Endothelial cell of umbilical vein (primary cell): Measurements from ENCODE around the gene PCDH17. TPM values are rescaled to one million over a fixed set of nuclear protein-coding genes. Genes with fewer than 3 reads are reported as not detected.

Experiments used
- BruUV-seq: library from RNA; stranded (reverse); fragments of 400-500 nt; replicated peaks from 2 replicates; lab custom pipeline; 2021; lab: Mats Ljungman, UMichigan
- CTCF ChIA-PET: fragments of 300-600, 350-600 bp; sonication (Branson Sonifier 250); formaldehyde crosslinking; loops from one replicate; lab custom pipeline; 2021; ENCODE audit warnings: antibody characterized with exemption, inconsistent platforms; lab: Charles Lee
- POLR2A ChIA-PET: fragments of 300-600, 350-600 bp; sonication (Branson Sonifier 250); formaldehyde crosslinking; loops from one replicate; lab custom pipeline; 2021; ENCODE audit warnings: antibody characterized with exemption, inconsistent platforms; lab: Charles Lee
- DNase-seq: peaks from one replicate; pipeline ENCODE4 v3.0.0-alpha.2; 2011; ENCODE audit warnings: low read depth, low spot score
- FAIRE-seq: peaks from 2 replicates; lab custom pipeline; 2011; peaks lifted over from hg19 to GRCh38; lab: Jason Lieb, UNC
- H2AFZ ChIP-seq: 2 replicates; pipeline ENCODE4 v1.6.0; 2012; ENCODE audit warnings: low read depth, low read length, control low read depth, inconsistent platforms
- H3K27ac ChIP-seq: 2 replicates; pipeline ENCODE4 v1.5.1; 2011; ENCODE audit warnings: low read depth, mild to moderate bottlenecking, control low read depth, low read length, moderate library complexity; ENCODE audit not compliant: insufficient read depth
- H3K27me3 ChIP-seq, 2 experiments: 2 replicates each; pipeline versions ENCODE4 v1.6.0 to v1.6.1; 2011; ENCODE audit warnings: low read length in 2 of 2, mixed read lengths in 1 of 2; ENCODE audit not compliant: control insufficient read depth in 2 of 2, insufficient read depth in 2 of 2
- H3K36me3 ChIP-seq, 2 experiments: 2 replicates in 1 of 2; 3 replicates in 1 of 2; pipeline ENCODE4 v1.5.1; 2011; ENCODE audit warnings: low read length in 2 of 2, mild to moderate bottlenecking in 1 of 2, moderate library complexity in 1 of 2; ENCODE audit not compliant: control insufficient read depth in 2 of 2, insufficient read depth in 2 of 2; ENCODE audit errors: extremely low read depth in 1 of 2
- H3K4me1 ChIP-seq: 3 replicates; pipeline ENCODE4 v1.5.1; 2011; ENCODE audit warnings: mild to moderate bottlenecking, low read length; ENCODE audit not compliant: control insufficient read depth, insufficient read depth; ENCODE audit errors: extremely low read depth
- H3K4me2 ChIP-seq: 2 replicates; pipeline ENCODE4 v1.6.1; 2011; ENCODE audit warnings: low read length, control low read depth, mixed read lengths; ENCODE audit not compliant: insufficient read depth
- H3K4me3 ChIP-seq, 3 experiments: fragments of 200-600 bp in 1 of 3; sonication (generic), shearing (Covaris generic) in 1 of 3; replicated peaks in 1 of 3; 2 replicates each; pipeline ENCODE4 v1.5.1; 2011 to 2016; ENCODE audit warnings: control low read depth in 3 of 3, low read length in 3 of 3, mild to moderate bottlenecking in 2 of 3, inconsistent platforms in 1 of 3, low read depth in 1 of 3, moderate library complexity in 1 of 3; ENCODE audit not compliant: insufficient read depth in 1 of 3
- H3K79me2 ChIP-seq: 2 replicates; pipeline ENCODE4 v1.6.0; 2012; ENCODE audit warnings: low read length, inconsistent platforms; ENCODE audit not compliant: control insufficient read depth, insufficient read depth
- H3K9ac ChIP-seq: replicated peaks from 2 replicates; pipeline ENCODE3; 2011; ENCODE audit warnings: low read length, control low read depth; ENCODE audit not compliant: insufficient read depth; ENCODE audit errors: extremely low read depth
- H3K9me1 ChIP-seq: replicated peaks from 3 replicates; pipeline ENCODE4 v1.6.0; 2011; ENCODE audit warnings: mild to moderate bottlenecking, low read length; ENCODE audit not compliant: control insufficient read depth, insufficient read depth; ENCODE audit errors: extremely low read depth
- H3K9me3 ChIP-seq: replicated peaks from 2 replicates; pipeline ENCODE4 v1.5.1; 2012; ENCODE audit warnings: low read length, inconsistent platforms; ENCODE audit not compliant: control insufficient read depth, insufficient read depth
- H4K20me1 ChIP-seq: replicated peaks from 2 replicates; pipeline ENCODE3; 2011; ENCODE audit warnings: mild to moderate bottlenecking, low read length; ENCODE audit not compliant: control insufficient read depth, insufficient read depth; ENCODE audit errors: extremely low read depth
- EZH2 ChIP-seq: IDR thresholded peaks from 2 replicates; pipeline ENCODE4 v1.6.1; 2012; ENCODE audit warnings: borderline replicate concordance, low read depth, mild to moderate bottlenecking, moderate library complexity, low read length, inconsistent platforms; ENCODE audit not compliant: severe bottlenecking
- FOS ChIP-seq: IDR thresholded peaks from 2 replicates; pipeline ENCODE4 v1.6.1; 2011; ENCODE audit warnings: mild to moderate bottlenecking, low read length, moderate library complexity, borderline replicate concordance; ENCODE audit not compliant: insufficient read depth
- GATA2 ChIP-seq: IDR thresholded peaks from 2 replicates; pipeline ENCODE4 v1.7.0; 2011; ENCODE audit warnings: low read depth, mild to moderate bottlenecking, moderate library complexity, mixed read lengths, low read length; ENCODE audit not compliant: insufficient read length, insufficient read depth
- JUN ChIP-seq: IDR thresholded peaks from 2 replicates; pipeline ENCODE4 v1.6.1; 2011; ENCODE audit warnings: borderline replicate concordance, low read depth; ENCODE audit not compliant: insufficient read length, insufficient read depth
- MAX ChIP-seq: IDR thresholded peaks from 2 replicates; pipeline ENCODE4 v1.6.1; 2011; ENCODE audit not compliant: insufficient read depth, insufficient read length
- MYC ChIP-seq: IDR thresholded peaks from one replicate; pipeline ENCODE4 v1.6.1; 2011; ENCODE audit warnings: mild to moderate bottlenecking, low read depth, low read length
- POLR2A ChIP-seq: IDR thresholded peaks from 2 replicates; pipeline ENCODE4 v1.6.1; 2012; ENCODE audit warnings: low read depth, mild to moderate bottlenecking, control low read depth, low read length
- POLR2AphosphoS5 ChIP-seq: IDR thresholded peaks from 2 replicates; pipeline ENCODE4 v1.6.1; 2012; ENCODE audit warnings: low read depth, mild to moderate bottlenecking, control low read depth, low read length, moderate library complexity; ENCODE audit not compliant: insufficient read depth
- dilution Hi-C: fragments of 300-500 bp; cut with MboI; formaldehyde crosslinking; loops from one replicate; pipeline ENCODE4 v1.15.0; 2019; ENCODE audit warnings: low sequenced_read_pairs; ENCODE audit not compliant: extremely low pct_ligation_motif_present
- intact Hi-C: fragments of 100-400 bp; cut with micrococcal nuclease; formaldehyde crosslinking; loops from one replicate; pipeline ENCODE4 v1.10.0; 2022
- polyA plus RNA-seq, 4 experiments: library from polyadenylated mRNA; depleted of rRNA in 3 of 4; stranded (reverse) in 3 of 4; unstranded in 1 of 4; fragments of >200 nt; gene quantifications; 2 replicates each; pipeline versions ENCODE4 v1.2.1 to v1.2.3, GENCODE V29; 2011 to 2012; ENCODE audit warnings: missing spikeins in 1 of 4
- total RNA-seq: library from RNA; stranded (reverse); gene quantifications from 2 replicates; pipeline ENCODE4 v1.2.3, GENCODE V29; 2021
- TF ChIP-seq, protein P1 (sequence below), 2 donors: IDR thresholded peaks; 1 replicate in 1 of 2; 2 replicates in 1 of 2; pipeline ENCODE4 v1.5.1; 2011; ENCODE audit warnings: low read length in 2 of 2, mild to moderate bottlenecking in 2 of 2, moderate library complexity in 2 of 2, control low read depth in 1 of 2, inconsistent platforms in 1 of 2, low read depth in 1 of 2; ENCODE audit not compliant: insufficient read depth in 1 of 2; ENCODE audit errors: extremely low read depth in 1 of 2

PCDH17 gene
- total and polyA plus RNA-seq, 2 donors (not counting 3 experiments of a cell fraction or from before 2014, with no cell fraction given): 2.1 to 4.2 TPM

- Histone ChIP-seq H2AFZ (no peak overlapping the region), H3K4me3 (no peak overlapping the region), H3K79me2 (no peaks in the 10 kb centered on the region), H4K20me1 (no peaks in the 10 kb centered on the region), H3K4me2 (no peak overlapping the region), H3K36me3 (no peaks in the 10 kb centered on the region), H3K9ac (no peak overlapping the region), H3K9me3 (no peaks in the 10 kb centered on the region), H3K27me3 (no peaks in the 10 kb centered on the region), H3K27ac (no peak overlapping the region), H3K4me1 (no peaks in the 10 kb centered on the region), H3K9me1 (no peaks in the 10 kb centered on the region)
- FAIRE-seq: no peak
- BruUV-seq: no TSS peak
- TF ChIP-seq GATA2 (no peak), POLR2A (no peak), FOS (no peak), JUN (no peak), POLR2AphosphoS5 (no peak), EZH2 (no peak), MYC (no peak), MAX (no peak)
- TF ChIP-seq, protein P1, sequence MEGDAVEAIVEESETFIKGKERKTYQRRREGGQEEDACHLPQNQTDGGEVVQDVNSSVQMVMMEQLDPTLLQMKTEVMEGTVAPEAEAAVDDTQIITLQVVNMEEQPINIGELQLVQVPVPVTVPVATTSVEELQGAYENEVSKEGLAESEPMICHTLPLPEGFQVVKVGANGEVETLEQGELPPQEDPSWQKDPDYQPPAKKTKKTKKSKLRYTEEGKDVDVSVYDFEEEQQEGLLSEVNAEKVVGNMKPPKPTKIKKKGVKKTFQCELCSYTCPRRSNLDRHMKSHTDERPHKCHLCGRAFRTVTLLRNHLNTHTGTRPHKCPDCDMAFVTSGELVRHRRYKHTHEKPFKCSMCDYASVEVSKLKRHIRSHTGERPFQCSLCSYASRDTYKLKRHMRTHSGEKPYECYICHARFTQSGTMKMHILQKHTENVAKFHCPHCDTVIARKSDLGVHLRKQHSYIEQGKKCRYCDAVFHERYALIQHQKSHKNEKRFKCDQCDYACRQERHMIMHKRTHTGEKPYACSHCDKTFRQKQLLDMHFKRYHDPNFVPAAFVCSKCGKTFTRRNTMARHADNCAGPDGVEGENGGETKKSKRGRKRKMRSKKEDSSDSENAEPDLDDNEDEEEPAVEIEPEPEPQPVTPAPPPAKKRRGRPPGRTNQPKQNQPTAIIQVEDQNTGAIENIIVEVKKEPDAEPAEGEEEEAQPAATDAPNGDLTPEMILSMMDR (IDR thresholded peaks at IDR 0.05; ENCODE audit: extremely low read depth in 1 of 2, insufficient read depth in 1 of 2, low read depth in 1 of 2, low read length in 2 of 2): no peak
- dilution Hi-C loops: no loop called here
- intact Hi-C loops: no loop called here
- no peak for DNase-seq
- CTCF ChIA-PET: no interaction called here
- POLR2A ChIA-PET: no interaction called here
Measured at GRCh38 chr13:57748096-57748495, 116.6 kb downstream of the PCDH17 start.
